IPS-NIHi11 (cell line): ENCODE results near the gene PDE4D.

Source experiments
- DNase-seq: peaks from one replicate; pipeline ENCODE4 v3.0.0; 2012; ENCODE audit warnings: mixed read lengths, low spot score

PDE4D gene

DNA sequence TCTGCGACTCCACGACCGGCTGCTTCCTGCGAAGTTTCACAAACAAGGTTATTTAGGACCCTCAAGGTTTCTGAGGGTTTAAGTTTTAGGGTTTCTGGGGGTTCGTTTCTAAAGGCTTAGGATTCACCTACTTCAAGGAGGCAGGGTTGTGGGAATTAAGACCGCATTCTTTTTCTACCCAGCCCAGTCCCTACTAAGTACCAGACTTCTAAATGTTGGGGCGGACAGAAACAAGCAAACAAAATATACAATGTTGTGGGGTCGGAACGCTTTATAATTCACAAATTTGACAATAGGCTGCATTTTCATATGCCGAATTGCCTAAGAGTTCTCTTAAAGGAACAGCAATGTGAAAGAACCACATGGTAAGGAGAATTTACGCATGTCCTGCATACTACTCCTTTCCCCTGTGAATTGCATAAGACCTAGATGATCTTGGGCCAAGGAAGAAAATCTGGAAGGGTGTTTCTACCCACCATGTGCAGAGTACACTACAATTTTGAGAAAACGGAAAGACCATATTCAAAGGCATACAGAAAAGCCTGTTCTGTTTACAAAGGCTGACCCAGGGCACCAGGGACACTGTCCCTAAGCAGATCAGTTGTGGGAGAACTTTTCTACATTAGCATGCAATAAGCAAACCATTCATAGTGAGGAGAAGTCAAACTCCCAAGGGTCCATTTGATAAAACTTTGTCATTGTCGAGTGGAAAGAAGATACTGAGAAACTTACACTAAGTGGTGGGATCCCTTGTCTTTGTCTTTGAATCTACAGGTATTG, 853.3 kb downstream of the PDE4D start:
- DNase-seq, result no peak

DNA sequence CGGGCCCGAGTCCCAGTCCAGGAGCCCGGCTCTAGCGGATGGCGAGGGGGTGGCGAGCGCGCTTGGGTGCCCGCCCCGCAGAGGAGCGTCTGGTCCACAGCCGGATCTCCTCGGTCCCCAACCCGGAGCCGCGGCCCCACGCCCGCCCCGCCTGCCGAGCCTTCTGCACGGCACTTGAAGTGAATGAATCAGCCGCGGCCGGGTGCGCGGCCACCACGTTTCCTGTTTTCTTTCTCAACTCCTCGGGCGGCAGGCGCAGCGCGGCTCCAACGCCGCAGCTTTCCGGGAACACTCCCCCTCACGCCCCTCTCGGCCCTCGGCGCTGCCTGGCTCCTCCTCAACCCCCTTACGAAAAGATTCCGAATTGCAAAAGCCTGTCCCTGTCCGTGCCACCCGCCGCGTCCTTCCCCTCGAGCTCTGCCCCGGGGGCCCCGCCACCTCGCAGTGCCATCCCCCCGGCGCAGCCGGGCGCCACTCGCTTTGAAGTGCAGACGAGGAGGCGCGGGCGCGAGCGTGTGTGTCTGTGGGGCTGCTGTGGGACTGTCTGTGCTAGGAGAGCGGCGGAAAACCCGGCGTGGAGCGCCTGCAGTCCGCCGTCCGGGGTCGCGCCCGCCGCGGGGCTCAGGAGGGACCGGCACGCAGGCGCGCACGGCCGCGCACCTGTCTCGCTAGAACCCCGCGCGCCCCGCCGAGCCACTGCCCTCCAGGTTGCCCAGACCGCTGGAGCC, 854.1 kb downstream of the PDE4D start:
- peak; percentile 64 for DNase-seq

DNA sequence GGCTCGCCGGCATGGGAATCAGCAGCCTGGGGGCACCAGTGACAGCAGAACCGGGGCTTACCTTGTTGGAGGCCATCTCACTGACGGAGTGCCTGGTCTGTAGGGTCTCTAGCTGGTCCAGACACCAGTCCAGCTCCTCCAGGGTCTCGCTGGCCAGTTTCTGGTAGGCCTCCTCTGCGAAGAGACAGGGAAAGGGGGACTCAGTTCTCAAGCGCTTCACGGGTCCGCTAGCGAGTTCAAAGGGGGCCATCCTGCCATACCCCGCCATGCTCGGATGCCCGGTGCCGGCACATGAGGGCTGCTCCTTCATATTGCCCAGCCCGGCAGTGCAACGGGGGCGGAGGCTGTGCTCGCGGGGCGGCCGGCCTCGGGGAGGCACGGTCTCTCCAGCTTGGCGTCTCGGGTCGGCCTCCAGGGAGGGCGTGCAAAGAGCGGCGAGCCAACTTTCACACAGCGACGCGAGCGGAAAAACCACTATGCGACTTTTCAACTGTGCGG, 854.7 kb downstream of the PDE4D start:
- peak; percentile 60 for DNase-seq

DNA sequence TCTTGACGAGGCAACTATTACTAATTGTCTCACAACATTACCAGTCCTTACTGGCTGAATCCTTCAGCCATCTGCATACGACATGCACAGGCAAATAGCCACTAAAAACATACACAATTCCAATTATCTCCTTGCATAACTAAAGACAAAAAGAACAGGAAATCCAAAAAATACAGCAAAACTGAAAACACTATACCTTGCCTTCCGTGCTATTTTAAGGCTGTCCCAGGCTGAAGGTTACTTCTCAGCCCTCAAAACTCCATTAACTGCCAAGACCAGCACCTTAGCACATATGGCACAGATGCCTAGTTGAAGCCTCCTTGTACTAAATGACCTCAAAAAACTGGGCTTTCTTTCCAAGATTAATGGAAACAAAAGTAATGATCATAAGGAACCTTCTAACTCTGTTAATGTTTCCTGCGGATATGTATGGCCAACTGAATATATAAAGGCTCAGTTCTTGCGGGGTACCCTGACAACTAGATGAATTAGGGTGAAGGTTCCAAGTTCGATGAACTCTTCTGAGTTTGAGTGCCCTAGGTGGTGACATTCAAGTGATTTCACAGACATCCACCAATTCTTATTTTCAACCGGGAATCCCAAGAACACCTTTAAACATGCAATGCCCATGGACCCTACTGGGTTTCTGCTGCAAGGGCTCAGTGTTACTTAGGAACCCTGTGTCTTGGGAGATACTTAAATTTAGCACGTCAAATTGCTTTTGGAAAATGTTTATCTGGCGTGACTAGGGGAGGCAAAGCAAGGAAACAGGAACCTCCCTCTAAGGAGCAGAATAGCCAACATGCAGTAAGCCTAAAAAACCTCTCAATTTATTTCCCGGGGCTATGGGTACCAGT, 855.4 kb downstream of the PDE4D start:
- DNase-seq, result no peak

DNA sequence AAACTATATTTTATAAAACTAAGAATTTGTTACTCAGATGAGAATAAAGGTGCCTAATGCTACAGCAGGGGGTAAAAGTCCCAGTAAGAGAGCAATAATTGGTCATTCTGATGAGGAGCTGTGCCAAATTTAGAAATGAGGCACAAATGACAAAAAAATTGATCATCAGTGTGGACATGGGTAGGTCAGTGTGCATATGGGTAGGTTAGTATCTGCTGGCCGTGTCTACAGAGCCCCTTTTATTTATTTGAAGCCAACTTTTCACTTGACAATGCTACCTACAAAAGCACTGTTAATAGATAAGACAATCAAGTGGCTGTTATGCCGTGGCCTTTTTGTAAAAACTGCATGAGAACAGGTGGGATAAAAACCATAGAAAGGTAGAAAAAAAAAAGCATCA, 856.1 kb downstream of the PDE4D start:
- no peak for DNase-seq

DNA sequence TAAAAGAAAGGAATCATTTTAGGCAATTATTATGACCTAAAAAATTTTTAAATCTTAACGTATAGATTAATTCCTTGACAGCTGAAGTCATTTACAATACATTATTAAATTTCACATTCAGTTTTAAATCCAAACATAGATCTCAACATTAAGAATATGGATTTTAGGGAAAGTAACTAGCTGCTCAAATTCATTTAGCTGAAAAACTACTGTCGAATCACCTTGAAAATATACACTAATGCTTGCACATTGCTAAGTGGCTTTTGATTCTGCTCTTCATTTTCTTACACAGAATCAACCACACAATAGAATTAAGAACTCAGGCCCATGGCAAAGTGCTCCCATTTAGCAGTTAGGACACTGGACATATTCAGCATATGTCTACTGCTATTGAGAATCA, 856.5 kb downstream of the PDE4D start:
- no peak for DNase-seq

DNA sequence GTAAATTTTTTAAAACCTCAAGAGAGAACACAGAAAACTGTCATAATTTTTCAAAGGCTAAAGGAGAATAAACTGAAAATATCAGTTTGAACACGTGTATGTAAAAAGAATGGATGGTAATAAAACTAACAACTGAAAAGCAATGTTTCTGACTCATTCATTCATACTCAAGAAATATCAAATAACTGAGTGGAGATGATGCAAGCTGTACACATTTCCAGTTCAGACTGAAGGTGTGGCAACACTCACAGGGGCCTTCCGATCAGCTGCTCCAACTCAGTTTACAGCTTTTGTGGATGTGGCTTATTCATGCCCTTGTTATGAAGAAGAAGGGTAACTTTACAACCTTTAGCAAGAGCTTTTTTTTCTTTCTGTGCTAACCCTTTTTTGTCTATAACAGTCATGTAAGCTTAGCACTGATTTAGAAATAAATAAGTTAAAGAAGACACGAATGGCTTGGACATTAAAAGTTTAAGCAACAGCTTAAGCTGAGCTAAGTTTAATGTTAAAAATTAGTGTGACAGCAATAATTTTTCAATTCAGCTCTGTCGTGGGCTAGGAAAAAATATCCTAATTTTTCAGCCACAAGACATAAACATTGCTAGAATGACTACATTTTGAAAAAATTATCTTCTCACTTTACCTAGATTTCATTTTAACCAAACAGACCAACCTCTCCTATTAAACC, 857.1 kb downstream of the PDE4D start:
- DNase-seq, result no peak

DNA sequence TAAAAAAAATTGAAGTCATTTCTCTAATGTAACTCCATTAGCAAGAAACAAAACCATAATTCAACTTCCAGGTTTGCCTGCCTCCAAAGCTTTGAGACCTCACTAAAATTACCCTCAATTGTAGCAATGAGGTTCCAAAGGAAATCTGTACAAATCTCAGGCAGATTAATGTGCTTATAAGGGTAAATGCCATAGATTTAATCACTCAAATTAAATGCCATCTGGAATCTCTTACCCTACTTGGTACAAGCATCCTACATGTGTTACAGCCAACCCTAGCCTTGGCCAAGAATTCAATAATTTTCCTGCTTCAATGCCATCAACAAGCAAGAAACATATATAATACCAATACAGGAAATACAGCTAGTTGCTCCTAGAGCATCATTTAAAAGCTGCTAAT, 857.8 kb downstream of the PDE4D start:
- DNase-seq, result no peak

DNA sequence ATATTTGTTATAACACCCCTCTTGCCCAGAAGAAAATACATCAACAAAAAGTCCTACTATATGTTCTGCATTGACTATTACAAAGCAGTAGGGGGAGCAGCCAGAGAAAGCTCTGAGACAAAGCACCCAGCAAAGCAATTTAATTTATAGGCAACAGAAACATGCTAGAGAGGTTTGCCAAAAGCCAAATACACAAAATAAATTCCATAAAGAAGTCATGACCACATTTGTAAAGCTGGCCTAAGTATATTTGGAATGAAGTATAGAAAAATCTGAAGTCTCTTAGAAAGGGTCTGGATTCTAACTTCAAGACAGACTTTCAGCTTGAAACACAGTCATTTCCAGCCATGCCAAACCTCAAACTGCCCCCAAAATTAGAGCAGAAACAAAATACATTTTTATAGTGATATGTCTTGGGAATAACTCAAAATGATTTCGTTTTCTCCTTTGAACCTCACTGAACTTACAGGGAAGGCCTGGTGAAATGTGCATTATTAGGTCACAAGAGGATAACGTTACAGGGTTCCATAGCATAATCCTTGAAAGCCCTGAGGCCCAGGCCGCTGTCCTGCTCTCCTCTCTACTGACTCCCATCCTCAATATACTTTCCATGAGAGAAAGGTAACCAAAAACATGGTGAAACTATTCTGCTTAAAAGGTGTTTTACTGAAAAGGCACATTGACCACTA, 858.9 kb downstream of the PDE4D start:
- DNase-seq, result peak; percentile 33

DNA sequence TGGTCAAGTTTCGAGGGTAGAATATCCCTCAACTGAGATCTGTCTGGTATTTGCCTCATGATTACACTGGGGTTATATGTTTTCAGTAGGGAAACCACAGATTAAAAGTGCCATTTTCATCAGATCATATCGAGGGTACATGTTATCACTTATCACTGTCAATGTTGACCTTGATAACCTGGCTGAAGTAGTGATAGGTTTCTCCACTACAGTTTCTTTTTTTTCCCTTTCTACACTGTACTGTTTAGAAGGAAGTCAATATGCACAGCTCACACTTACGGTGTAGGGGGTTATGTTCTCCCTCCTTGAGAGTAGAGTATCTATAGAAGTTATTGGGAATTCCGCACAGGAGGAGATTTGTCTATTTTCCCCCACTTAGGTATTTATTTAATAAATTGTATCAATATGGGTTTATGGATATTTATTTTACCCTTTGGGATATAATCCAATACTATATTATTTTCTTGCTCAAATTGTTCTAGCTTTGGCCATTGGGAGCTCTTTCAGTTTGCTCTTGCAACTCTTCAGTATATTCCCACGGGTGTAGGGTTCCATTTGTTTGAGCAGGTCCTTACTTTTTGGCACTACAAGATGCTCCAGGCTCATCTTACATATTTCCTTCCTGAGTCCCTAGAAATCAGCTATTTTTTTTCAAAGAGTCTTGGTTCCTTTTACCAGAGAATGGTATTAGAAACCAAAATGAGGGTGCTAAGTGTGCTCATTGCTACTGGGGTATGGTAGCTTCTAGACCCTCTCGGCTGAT, 866.2 kb downstream of the PDE4D start:
- no peak for DNase-seq

DNA sequence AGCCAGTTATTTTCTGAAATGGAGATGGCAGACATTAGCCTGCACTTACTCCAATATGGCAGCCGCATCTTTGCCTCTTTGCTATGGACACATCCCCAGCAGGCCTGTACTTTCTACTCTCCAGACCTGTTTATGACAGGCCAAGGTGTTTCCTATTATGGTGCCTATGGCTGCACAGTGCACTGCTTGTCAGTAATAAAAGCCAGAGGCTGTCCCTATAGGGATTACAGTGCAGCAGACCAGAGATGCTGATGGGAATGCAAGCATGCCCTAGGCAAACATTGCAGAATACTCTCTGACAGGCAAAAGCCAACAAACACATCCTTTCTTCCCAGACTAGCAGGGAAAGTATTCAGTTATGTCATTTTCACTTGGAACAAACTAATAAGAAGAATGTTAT, 867.8 kb downstream of the PDE4D start:
- no peak for DNase-seq

DNA sequence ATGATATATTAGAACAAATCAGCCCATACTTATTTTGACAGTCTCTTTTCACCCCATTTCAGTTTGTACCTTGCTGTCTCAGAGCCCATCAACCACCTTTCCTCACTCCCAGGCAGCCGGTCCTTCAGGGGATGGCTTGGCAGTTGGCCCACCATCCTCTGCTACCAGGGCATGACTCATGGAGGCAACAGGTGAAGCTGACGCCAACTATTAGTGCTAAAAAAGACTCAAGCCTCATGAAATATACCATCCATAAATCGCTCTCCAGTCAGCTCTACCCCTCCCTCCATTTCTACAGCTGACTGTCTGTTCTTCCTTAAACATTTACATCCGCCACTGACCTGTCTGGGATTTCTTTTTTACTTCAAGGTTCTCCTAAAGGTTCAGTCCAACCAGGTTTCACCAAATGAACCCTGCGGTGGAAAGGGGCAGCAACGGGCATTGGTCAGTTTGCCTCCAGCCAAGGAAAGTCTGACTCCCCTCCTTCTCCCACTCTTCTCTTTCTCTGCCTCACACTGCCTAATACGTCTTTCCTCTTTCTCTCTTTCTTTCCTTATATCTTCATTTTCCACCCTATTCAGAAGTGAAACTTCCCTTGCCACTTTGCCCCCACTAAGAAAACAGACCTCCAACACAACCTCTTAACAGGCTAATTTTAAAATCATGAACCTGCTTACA, 871.5 kb downstream of the PDE4D start:
- no peak for DNase-seq

DNA sequence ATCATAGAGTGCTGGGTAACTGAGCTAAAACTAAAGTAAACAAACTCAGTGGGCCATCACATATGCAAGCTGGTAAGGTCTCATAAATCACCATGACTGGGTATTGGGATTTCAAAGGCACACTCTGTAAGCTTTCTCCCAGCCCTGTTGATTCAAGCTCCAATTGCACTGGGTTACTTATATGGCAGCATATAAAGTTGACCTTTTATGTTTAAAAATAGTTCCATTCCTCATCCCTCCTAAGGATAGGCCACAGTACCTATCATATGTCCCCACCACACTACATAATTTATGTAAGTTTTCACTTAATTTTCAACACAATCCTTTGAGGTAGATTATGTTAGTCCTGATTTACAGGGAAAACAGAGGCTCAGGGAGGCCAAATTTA, 872.2 kb downstream of the PDE4D start:
- no peak for DNase-seq

DNA sequence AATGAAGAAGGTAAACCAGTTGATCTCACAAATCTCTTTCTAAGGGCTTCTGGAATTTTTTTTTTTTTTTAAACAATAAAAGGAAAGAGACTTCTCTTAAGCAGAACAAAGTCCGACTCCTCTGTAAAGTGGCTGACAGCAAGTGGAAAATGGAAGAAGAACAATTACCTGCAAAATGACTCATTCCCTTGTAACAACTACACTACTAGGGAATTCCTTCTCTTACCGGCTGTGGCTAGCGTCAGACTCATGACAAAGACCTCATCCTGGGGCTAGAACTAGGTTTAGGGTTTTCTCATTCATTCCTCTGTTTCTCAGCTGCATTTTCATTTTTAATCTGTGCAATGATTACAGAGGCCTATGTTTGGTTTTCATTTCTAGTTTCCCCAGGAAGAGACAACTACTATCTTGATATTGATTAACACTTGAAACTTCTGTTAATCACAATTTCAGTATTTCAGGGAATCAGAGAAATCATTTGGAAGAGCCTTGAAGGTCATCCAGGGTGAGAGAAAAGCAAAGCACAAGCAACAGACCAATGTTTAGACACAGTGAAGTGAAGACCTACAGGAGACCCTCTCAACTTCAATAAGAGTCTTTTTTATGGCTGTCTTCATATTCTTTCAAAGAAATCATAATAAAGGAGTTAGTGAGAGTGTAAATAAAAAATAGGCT, 872.8 kb downstream of the PDE4D start:
- DNase-seq, result peak; percentile 25

DNA sequence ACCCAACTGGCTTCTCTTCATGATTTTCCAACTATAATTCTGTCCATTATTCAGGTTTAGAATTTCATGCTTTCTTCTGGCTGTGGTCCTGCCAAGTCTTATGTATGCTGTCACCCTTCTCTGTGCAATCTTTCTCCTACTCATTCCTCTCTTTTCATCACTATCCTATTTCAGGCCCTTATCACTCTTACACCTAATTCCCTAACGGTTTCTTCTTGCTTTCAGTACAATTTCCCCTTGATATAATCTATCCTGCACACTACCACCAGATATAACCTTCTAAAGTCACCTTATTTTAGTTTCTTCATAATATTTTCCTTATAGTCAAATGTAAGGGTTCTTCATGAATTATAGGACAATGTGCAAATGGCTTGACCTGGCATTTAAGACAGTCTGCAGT, 874.4 kb downstream of the PDE4D start:
- no peak for DNase-seq

DNA sequence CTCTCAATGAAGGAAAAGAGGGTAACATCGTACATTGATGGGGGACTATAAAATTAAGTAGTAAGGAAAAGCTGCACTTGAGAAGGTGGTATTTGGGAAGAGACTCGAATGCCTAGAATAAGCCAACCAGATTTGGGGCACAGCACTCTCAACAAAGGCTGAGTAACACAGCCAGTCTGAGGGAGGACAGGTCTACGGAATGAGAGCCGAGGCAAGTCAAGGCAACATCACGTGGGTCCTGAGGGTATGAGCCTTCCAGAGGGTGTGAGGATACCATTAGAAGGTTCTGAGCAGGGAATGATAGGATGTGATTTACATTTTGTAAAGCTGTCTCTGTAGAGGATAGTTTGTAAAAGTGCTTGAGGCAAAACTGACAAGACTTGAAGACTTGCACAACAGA, 876.6 kb downstream of the PDE4D start:
- no peak for DNase-seq

DNA sequence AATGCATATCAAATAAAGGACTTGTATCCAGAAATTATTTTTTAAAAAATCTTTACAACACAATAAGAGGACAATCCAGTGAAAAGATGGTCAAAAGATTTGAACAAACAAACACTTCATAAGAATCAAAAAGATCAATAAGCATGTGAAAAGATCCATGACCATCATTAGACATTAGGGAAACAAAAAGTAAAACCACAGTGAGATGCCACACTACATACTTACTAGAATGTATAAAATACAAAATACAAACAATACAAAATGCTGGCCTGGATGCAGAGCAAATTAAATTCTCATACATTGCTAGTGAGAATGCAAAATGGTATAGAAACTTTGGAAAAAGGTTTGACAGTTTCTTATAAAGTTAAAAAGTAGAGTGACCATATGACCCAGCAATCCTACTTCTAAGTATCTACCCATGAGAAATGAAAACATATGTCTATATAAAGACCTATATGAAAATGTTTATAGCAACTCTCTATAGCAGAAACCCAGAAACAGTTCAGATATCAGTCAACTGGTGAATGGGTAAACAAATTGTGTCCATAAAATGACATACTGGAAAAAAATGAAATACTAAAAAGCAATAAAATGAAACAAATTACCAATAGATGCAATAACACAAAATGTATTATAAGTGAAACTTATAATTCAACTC, 884.6 kb downstream of the PDE4D start:
- no peak for DNase-seq

DNA sequence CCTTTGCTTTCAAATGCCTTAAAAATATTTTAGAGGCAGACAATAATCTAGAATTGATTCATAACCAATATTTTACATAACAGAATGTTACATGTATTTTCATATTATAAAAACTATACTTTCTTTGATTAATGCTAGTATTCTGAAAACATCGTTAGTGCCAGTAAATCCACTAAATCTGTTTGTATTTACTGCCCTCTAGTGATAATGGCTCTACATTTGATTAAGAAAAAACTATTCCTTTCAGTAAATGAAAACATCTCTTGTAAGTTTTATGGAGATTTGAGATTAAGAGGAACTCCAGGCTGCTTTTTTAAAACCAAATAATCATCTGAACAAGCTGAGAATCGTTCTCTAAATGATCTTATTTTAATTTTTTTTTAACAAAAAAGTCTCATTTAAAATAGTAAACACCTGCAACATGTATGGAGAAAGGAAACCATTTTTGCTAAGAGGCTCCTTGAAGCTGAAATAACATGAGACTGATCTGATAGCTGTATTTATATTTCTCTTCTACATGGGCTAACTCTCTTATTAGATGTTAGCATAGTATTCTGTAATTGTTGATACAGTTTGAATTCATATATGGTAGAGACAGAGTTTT, 886.0 kb downstream of the PDE4D start:
- peak; percentile 14 for DNase-seq
